Transverse colon (tissue), 4 donors: ENCODE measurements around the gene IFT80. TPM values are rescaled to one million over a fixed set of nuclear protein-coding genes. Genes with fewer than 3 reads are reported as not detected.

Experiments
- DNase-seq: peaks from one replicate; pipeline ENCODE4 v3.0.0-alpha.2; 2019
- H3K27ac ChIP-seq, 4 donors: fragments of 200-600 bp; sonication (generic); 2 replicates each; pipeline ENCODE4 v1.5.1; 2016 to 2018; ENCODE audit warnings: inconsistent platforms in 4 of 4
- H3K27me3 ChIP-seq: fragments of 200-600 bp; sonication (generic); 2 replicates; pipeline ENCODE4 v1.5.1; 2017; ENCODE audit warnings: inconsistent platforms
- H3K36me3 ChIP-seq, 4 donors: fragments of 200-600 bp; sonication (generic); 2 replicates each; pipeline ENCODE4 v1.5.1; 2017 to 2019; ENCODE audit warnings: inconsistent platforms in 4 of 4
- H3K4me1 ChIP-seq, 4 donors: fragments of 200-600 bp; sonication (generic); 2 replicates each; pipeline ENCODE4 v1.5.1; 2017 to 2020; ENCODE audit warnings: inconsistent platforms in 4 of 4
- H3K4me3 ChIP-seq, 4 donors: fragments of 200-600 bp; sonication (generic); 1 replicate in 1 of 4; 2 replicates in 3 of 4; pipeline versions ENCODE4 v1.5.1 to v1.6.1; 2017 to 2019; ENCODE audit warnings: inconsistent platforms in 4 of 4
- H3K9me3 ChIP-seq, 2 donors: fragments of 200-600 bp; sonication (generic); 2 replicates each; pipeline ENCODE4 v1.5.1; 2017 to 2019; ENCODE audit warnings: inconsistent platforms in 2 of 2
- EP300 ChIP-seq: sonication (generic); formaldehyde crosslinking; IDR thresholded peaks from one replicate; pipeline ENCODE4 v1.6.1; 2017; ENCODE audit warnings: antibody characterized with exemption, low read depth
- POLR2A ChIP-seq: fragments of 450-650 bp; IDR thresholded peaks from one replicate; pipeline ENCODE4 v1.6.1; 2016; ENCODE audit warnings: antibody characterized with exemption, mild to moderate bottlenecking, moderate library complexity
- POLR2AphosphoS5 ChIP-seq, 3 donors: sonication (generic); formaldehyde crosslinking; IDR thresholded peaks; one replicate each; pipeline ENCODE4 v1.6.1; 2016; ENCODE audit warnings: antibody characterized with exemption in 3 of 3
- WGBS, 2 donors: methylation state at CpG; one replicate each; pipeline ENCODE4 v1.1.5; 2018; ENCODE audit warnings: low coverage in 1 of 2; 5-methylcytosine and 5-hydroxymethylcytosine counted together
- in situ Hi-C, 4 donors: fragments of 200-750 bp; cut with MboI; loops; one replicate each; pipeline versions ENCODE4 v1.15.0 to v1.15.1; 2017; ENCODE audit warnings: low sequenced_read_pairs in 3 of 4, low pct_ligation_motif_present in 1 of 4, low pct_unique_long_range_greater_than_20kb in 1 of 4
- intact Hi-C: fragments of 100-400 bp; cut with DNase I; formaldehyde crosslinking; loops from one replicate; pipeline ENCODE4 v1.15.1; 2023; ENCODE audit warnings: low total_unique reads
- total RNA-seq, 4 donors: library from RNA; depleted of rRNA; stranded (reverse); fragments of >200 nt; gene quantifications; one replicate each; pipeline ENCODE4 v1.1.0, GENCODE V29; 2016
- TF ChIP-seq, protein P1 (sequence below), 5 experiments: fragments of 200-600 bp in 3 of 5; fragments of 450-650 bp in 2 of 5; sonication (generic) in 3 of 5; IDR thresholded peaks; 1 replicate in 2 of 5; 2 replicates in 3 of 5; pipeline ENCODE4 v1.5.1; 2016 to 2017; ENCODE audit warnings: antibody characterized with exemption in 5 of 5, inconsistent platforms in 3 of 5, mild to moderate bottlenecking in 2 of 5, moderate library complexity in 1 of 5

The IFT80 gene
- total RNA-seq, 4 donors from 2014 or later = 0.37 to 78.8 (median 19.7) TPM

- intact Hi-C loops = no loop called here
- Histone ChIP-seq H3K36me3 (no peaks in the 10 kb centered on the region), H3K27ac (no peak overlapping the region), H3K4me3 (no peak overlapping the region), H3K27me3 (no peaks in the 10 kb centered on the region), H3K9me3 (no peaks in the 10 kb centered on the region), H3K4me1 (peaks cover 0 to 20% (median 8%) of the 10 kb centered on the region in 4 donors)
- no peak for DNase-seq
- in situ Hi-C loops = no loop called here
- no peak for TF ChIP-seq POLR2AphosphoS5 (IDR thresholded peaks at IDR 0.05)
- no peak for TF ChIP-seq POLR2A
- TF ChIP-seq EP300 = no peak
- TF ChIP-seq, protein P1, sequence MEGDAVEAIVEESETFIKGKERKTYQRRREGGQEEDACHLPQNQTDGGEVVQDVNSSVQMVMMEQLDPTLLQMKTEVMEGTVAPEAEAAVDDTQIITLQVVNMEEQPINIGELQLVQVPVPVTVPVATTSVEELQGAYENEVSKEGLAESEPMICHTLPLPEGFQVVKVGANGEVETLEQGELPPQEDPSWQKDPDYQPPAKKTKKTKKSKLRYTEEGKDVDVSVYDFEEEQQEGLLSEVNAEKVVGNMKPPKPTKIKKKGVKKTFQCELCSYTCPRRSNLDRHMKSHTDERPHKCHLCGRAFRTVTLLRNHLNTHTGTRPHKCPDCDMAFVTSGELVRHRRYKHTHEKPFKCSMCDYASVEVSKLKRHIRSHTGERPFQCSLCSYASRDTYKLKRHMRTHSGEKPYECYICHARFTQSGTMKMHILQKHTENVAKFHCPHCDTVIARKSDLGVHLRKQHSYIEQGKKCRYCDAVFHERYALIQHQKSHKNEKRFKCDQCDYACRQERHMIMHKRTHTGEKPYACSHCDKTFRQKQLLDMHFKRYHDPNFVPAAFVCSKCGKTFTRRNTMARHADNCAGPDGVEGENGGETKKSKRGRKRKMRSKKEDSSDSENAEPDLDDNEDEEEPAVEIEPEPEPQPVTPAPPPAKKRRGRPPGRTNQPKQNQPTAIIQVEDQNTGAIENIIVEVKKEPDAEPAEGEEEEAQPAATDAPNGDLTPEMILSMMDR (IDR thresholded peaks at IDR 0.05) = no peak
- 83 to 88% methylated on average over 1 of the region's 1 CpG for WGBS, 2 donors
These were observed 45.4 kb upstream of the IFT80 start for GRCh38 chr3:160444411-160444810.

DNA sequence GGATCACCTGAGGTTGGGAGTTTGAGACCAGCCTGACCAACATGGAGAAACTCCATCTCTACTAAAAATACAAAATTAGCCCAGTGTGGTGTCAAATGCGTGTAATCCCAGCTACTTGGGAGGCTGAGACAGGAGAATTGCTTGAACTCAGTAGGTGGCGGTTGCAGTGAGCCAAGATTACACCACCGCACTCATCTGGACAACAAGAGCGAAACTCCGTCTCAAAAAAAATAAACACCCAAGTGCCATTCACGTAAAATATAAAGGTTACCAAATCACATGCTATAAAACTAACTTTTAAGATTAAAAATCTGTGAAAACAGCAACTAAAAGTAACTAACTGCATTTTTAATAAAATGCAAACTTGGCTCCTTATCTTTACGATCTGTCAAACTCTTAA is 41.7 kb upstream of the IFT80 start:
- in situ Hi-C loops (no loop called here), intact Hi-C loops (no loop called here)
- H3K4me3 ChIP-seq = no peak overlapping the region
- DNase-seq = no peak
- H3K9me3 ChIP-seq = no peaks in the 10 kb centered on the region
- no peak overlapping the region for H3K27ac ChIP-seq
- H3K36me3 ChIP-seq = peaks cover 0 to 3% (median 0%) of the 10 kb centered on the region in 4 donors
- WGBS, 2 donors = 97% methylated on average over 5 to 7 of the region's 7 CpGs
- TF ChIP-seq EP300 = no peak
- no peak for TF ChIP-seq POLR2A
- TF ChIP-seq, protein P1 (IDR thresholded peaks at IDR 0.05) = no peak
- no peak for TF ChIP-seq POLR2AphosphoS5 (IDR thresholded peaks at IDR 0.05)
- H3K27me3 ChIP-seq = no peaks in the 10 kb centered on the region
- no peaks in the 10 kb centered on the region for H3K4me1 ChIP-seq

GRCh38 chr3:160437083-160437455 is 38.0 kb upstream of the IFT80 start:
- no peak for DNase-seq
- Histone ChIP-seq H3K36me3 (peaks cover 0 to 25% (median 10%) of the 10 kb centered on the region in 4 donors), H3K27ac (no peak overlapping the region), H3K4me1 (no peaks in the 10 kb centered on the region), H3K27me3 (no peaks in the 10 kb centered on the region), H3K9me3 (no peaks in the 10 kb centered on the region), H3K4me3 (no peak overlapping the region)
- intact Hi-C loops = no loop called here
- in situ Hi-C loops = no loop called here
- WGBS, 2 donors = 85 to 87% methylated on average over 5 of the region's 5 CpGs
- no peak for TF ChIP-seq POLR2A
- TF ChIP-seq, protein P1 (IDR thresholded peaks at IDR 0.05) = no peak
- TF ChIP-seq POLR2AphosphoS5 (IDR thresholded peaks at IDR 0.05) = no peak
- no peak for TF ChIP-seq EP300

- WGBS, 2 donors = 85 to 89% methylated on average over 1 of the region's 1 CpG
- in situ Hi-C loops = no loop called here
- TF ChIP-seq EP300 (no peak), POLR2A (no peak), POLR2AphosphoS5 (IDR thresholded peaks at IDR 0.05) (no peak)
- TF ChIP-seq, protein P1 (IDR thresholded peaks at IDR 0.05) = no peak
These were observed 36.7 kb upstream of the IFT80 start for GRCh38 chr3:160435747-160436146.

More at GRCh38 chr3:160435747-160436146, 36.7 kb upstream of the IFT80 start:
- intact Hi-C loops = no loop called here
- no peak overlapping the region for H3K27ac ChIP-seq
- no peaks in the 10 kb centered on the region for H3K9me3 ChIP-seq
- no peak for DNase-seq
- no peaks in the 10 kb centered on the region for H3K4me1 ChIP-seq
- H3K4me3 ChIP-seq = no peak overlapping the region
- no peaks in the 10 kb centered on the region for H3K27me3 ChIP-seq
- peaks cover 0 to 38% (median 14%) of the 10 kb centered on the region in 4 donors for H3K36me3 ChIP-seq
